ENCODE results near the gene DLL1.
"Not testable (repeated sequence)": the region's sequence is repeated elsewhere in the genome, so short reads cannot be mapped to it uniquely, and the experiment has no call there.

DLL1 gene, protein sequence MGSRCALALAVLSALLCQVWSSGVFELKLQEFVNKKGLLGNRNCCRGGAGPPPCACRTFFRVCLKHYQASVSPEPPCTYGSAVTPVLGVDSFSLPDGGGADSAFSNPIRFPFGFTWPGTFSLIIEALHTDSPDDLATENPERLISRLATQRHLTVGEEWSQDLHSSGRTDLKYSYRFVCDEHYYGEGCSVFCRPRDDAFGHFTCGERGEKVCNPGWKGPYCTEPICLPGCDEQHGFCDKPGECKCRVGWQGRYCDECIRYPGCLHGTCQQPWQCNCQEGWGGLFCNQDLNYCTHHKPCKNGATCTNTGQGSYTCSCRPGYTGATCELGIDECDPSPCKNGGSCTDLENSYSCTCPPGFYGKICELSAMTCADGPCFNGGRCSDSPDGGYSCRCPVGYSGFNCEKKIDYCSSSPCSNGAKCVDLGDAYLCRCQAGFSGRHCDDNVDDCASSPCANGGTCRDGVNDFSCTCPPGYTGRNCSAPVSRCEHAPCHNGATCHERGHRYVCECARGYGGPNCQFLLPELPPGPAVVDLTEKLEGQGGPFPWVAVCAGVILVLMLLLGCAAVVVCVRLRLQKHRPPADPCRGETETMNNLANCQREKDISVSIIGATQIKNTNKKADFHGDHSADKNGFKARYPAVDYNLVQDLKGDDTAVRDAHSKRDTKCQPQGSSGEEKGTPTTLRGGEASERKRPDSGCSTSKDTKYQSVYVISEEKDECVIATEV

GRCh38 chr6:170290296-170291128 is at the start of gene DLL1:
Gene DLL1 (minus strand): TSS chr6:170291078. CDS start chr6:170290139, 939 bp downstream.
- DNase-seq, result no peak

DNA sequence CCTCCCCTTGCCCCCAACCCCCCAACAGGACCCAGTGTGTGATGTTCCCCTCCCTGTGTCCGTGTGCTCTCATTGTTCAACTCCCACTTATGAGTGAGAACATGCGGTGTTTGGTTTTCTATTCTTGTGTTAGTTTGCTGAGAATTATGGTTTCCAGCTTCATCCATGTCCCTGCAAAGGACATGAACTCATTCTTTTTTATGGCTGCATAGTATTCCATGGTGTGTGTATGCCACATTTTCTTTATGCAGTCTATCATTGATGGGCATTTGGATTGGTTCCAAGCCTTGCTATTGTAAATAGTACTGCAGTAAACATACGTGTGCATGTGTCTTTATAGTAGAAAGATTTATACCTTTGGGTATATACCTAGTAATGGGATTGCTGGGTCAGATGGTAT is 44.3 kb upstream of the DLL1 start:
- DNase-seq, result not testable (repeated sequence)

DNA sequence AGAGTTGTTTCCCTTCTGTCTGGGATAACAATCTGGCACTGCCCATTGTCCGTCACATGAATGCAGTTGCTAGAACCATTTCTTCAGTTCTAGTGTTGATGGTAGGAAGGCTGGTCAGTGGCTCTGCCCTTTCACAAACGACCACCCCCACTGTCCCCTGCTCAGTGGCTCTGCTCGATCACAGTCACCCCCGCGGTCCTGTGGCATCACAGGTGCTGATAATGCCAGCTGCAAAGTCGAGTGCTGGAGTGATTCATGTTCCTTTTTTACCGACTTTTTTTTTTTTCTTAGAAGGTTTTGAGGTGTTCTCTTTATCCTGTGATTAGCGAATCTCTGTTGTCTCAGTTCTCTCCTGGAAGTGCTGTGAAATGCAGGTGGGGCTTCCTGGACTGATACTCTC is 38.4 kb upstream of the DLL1 start:
- no peak for DNase-seq

- DNase-seq, result no peak
These were observed 26.8 kb upstream of the DLL1 start for GRCh38 chr6:170317718-170318117.

GRCh38 chr6:170317076-170317475 is 26.2 kb upstream of the DLL1 start:
- no peak for DNase-seq

- no peak for DNase-seq
These were observed 25.2 kb upstream of the DLL1 start for GRCh38 chr6:170316071-170316470.

DNA sequence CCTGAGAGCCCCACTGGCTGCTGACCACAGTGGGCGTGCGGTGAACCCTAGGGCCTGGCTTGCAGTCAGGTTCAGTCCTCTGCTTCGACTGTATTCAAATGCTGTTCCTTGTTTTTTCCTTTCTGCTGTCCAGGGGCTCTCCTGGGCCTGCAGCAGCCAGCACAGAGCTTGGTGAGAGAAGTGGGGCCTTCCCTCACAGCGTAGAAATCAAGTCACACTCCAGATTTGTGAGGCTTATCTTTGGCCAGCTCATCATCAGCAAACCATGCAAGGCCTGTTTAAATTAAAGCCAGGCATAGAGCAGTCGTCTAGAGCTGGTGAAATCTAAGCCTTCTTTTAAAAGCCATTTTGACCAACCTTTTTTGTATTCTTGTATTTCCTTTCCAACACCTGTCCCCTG is 24.1 kb upstream of the DLL1 start:
- no peak for DNase-seq

DNA sequence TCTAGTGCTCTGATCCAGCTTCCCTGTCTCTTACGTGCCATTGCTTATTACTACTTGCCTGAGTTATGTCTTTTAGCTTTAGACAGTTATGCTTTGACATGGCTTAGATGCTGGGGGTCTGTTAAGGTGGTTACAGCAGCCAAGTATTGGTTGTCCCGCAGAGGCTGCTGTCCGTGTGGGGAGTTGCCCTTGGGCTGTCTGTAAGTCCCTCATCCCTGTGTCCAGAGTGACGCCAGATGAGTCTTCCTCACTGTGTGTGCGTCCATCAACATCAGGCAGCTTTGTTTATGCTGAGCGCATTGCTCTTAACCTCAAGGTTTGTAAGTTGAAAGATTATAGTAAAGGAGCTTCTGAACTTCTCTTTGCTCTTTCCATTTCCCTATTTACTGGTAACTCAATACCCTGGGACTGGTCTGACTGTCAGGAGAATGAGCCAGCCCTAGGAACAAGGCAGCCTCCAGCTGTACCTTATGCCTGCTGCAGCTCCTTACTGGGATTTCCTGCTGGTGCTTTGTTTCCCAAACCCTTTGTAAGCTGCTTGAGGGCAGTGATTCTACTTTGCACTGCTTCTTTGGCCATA is 22.9 kb upstream of the DLL1 start:
- no peak for DNase-seq

DNA sequence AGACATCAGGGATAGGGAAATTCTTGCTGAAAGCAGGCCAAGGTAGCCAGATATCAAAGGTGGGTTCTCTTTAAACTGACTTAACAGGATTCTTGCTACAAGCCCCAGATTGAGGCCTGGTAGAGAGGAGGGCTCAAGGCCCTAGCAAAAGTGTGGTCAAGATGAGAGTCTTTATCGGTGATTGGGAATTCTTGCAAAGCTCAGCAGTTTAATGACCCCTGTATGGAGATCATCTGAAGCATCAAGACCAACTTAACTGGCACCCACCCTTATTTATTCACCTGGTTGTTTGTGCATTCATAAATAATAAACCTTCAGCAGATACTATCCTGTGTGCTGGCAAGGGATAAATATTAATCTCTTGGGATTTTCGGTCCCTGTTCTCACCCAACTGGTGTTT is 22.0 kb upstream of the DLL1 start:
- DNase-seq, result no peak

GRCh38 chr6:170311696-170312095 is 20.8 kb upstream of the DLL1 start:
- DNase-seq, result no peak

GRCh38 chr6:170308761-170309160 is 17.9 kb upstream of the DLL1 start:
- no peak for DNase-seq

DNA sequence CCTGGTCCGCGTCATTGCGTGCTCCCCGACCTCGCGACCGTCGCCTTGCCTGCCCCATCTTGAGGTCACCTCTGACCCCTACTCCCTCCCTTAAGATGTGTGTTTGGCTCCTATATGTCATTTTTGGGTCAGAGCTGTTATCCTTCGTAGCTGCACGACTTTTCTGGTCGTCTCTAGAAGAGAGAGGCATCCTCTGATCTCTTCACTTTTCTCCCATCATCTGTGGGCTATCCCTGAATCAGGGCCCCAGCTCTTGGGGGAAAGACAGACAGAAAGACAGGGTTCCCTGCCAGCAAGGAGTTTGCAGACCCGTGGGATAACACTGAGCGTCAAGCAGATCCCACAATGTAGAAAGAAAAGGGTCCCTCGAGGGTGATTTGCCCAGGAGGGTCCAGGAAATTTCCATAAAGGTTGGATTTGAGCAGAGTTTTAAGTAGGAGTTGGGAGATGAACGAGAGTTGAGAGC is 16.2 kb upstream of the DLL1 start:
- no peak for DNase-seq

- DNase-seq, result peak; percentile 93
These were observed 15.6 kb upstream of the DLL1 start, which contains the start of gene FAM120B for GRCh38 chr6:170306324-170307079. Gene FAM120B (plus strand): TSS chr6:170306758. CDS start chr6:170317391, 10,633 bp downstream.

- no peak for DNase-seq
These were observed 15.0 kb upstream of the DLL1 start for GRCh38 chr6:170305805-170306323.

DNA sequence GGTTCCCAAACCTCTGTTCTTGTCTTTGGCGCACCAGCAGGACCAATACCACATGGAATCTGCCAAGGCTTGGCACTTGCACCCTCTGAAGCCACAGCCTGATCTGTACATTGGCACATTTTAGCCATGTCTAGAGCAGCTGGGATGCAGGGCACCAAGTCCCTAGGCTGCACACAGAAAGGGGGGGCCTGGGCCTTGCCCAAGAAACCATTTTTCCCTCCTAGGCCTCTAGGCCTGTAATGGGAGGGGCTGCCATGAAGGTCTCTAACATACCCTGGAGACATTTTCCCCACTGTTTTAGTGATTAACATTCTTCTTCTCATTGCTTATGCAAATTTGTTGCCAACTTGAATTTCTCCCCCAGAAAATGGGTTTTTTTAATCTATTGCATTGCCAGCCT is 10.3 kb upstream of the DLL1 start:
- DNase-seq, result no peak

GRCh38 chr6:170298688-170299087 is 7.8 kb upstream of the DLL1 start:
- peak; percentile 41 for DNase-seq

GRCh38 chr6:170297576-170298330 is 6.9 kb upstream of the DLL1 start:
- DNase-seq, result no peak

DNA sequence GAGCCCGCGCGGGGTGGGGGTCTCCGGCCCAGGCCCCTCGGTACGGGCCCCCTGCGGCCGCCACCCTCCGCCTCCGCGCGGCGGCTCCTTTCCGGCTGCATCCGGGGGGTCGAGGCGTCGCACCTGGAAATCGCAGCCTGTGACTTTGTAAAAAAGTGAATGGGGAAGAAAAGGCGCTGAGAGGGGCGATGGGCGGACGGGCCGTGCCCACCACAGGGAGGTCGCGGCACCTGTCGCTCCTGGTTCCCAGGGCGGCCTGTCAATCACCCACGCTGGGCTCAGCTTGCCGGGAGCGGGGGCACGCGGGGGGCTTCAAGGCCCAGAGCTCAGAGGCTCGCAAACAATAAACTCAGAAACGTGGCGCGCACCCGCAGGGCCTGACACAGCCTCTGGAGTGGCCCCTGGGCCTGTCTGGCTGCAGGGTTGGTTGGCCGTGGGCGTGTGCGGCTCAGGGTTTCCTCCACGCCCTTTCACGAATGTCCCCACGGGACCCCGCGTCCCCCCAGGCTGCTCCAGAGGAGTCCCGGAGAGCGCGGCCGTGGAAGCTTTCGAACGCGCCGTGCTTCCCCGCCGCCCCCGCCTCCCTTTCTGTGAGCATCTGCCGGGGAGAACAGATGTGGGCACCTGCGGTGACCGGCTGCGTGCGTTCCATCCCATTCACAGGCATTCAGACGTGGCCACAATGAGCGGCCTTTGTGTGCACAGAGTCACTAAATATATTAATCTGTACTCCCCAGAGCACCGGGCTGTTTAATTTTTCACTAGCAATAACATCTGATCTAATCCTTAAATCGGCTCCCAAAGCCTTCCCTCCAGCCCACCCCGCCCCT is 6.1 kb upstream of the DLL1 start:
- DNase-seq, result no peak

DNA sequence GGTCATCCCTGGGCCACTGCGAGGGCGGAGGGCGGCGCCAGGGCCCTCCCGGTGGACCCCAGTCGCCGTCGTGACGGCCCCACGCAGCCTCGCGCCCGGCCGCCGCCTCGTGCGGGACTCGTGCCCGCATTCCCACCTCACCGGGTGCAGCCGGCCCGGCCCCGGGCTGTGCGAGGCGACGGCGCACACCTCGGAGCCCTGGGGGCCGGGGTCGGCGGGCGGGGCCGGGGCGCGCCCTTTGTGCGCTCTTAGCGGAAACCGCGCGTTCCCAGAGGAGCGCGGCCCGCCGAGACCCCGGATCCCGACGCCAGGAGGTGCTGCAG is 5.5 kb upstream of the DLL1 start:
- no peak for DNase-seq

Measured in GDM1 (cell line).